K562 (cell line): ENCODE measurements around the gene IRF9. TPM values are rescaled to one million over a fixed set of nuclear protein-coding genes. Genes with fewer than 3 reads are reported as not detected.

Experiments
- ARNT ChIP-seq, 2 experiments: fragments of 450-650 bp; IDR thresholded peaks; 2 replicates each; pipeline ENCODE4 v1.6.1; 2016; ENCODE audit warnings: mild to moderate bottlenecking in 1 of 2
- FOXK2 ChIP-seq, 2 experiments: fragments of 450-650 bp; IDR thresholded peaks in 1 of 2; conservative IDR thresholded peaks in 1 of 2; 2 replicates each; pipeline ENCODE4 v1.6.1; 2016; ENCODE audit warnings: low read depth in 2 of 2, mild to moderate bottlenecking in 1 of 2
- FOXP1 ChIP-seq: sonication (generic); formaldehyde crosslinking; IDR thresholded peaks from 2 replicates; pipeline ENCODE4 v1.8.0; 2022; ENCODE audit warnings: mild to moderate bottlenecking, missing genetic modification reagents
- GATAD2A ChIP-seq: fragments of 450-650 bp; IDR thresholded peaks from 2 replicates; pipeline ENCODE4 v1.6.1; 2017
- HCFC1 ChIP-seq: IDR thresholded peaks from 2 replicates; pipeline ENCODE4 v1.6.1; 2012; ENCODE audit warnings: low read depth, low read length, improper control_type of control experiment
- KDM2B ChIP-seq: fragments of 250-450 bp; sonication (Bioruptor Pico); IDR thresholded peaks from 2 replicates; pipeline ENCODE4 v1.8.0; 2021; ENCODE audit warnings: mild to moderate bottlenecking, moderate library complexity
- MEIS2 ChIP-seq: fragments of 450-650 bp; IDR thresholded peaks from 2 replicates; pipeline ENCODE4 v1.6.1; 2014; ENCODE audit warnings: mild to moderate bottlenecking; ENCODE audit not compliant: partially characterized antibody
- PHB2 ChIP-seq: fragments of 450-650 bp; IDR thresholded peaks from 2 replicates; pipeline ENCODE4 v1.6.1; 2017; ENCODE audit warnings: low read depth
- POLR3A ChIP-seq: IDR thresholded peaks from 2 replicates; pipeline ENCODE4 v1.6.1; 2011; ENCODE audit warnings: borderline replicate concordance, mild to moderate bottlenecking, moderate library complexity; ENCODE audit not compliant: insufficient read length, insufficient read depth; ENCODE audit errors: extremely low read depth
- PRPF4 ChIP-seq: fragments of 200-400 bp; formaldehyde crosslinking; IDR thresholded peaks from one replicate; pipeline ENCODE4 v1.6.1; 2017; ENCODE audit warnings: low read length, low read depth, mild to moderate bottlenecking; ENCODE audit not compliant: insufficient read depth, poor library complexity, severe bottlenecking
- RFX1 ChIP-seq: fragments of 450-650 bp; IDR thresholded peaks from 2 replicates; pipeline ENCODE4 v1.6.1; 2016; ENCODE audit warnings: mild to moderate bottlenecking, moderate library complexity
- SMAD2 ChIP-seq: fragments of 150-350 bp; IDR thresholded peaks from 2 replicates; pipeline ENCODE4 v1.6.1; 2014; ENCODE audit warnings: low read depth, mild to moderate bottlenecking, low read length
- SMARCB1 ChIP-seq: IDR thresholded peaks from 2 replicates; pipeline ENCODE4 v1.6.1; 2011; ENCODE audit warnings: improper control_type of control experiment, low read depth; ENCODE audit not compliant: insufficient read length
- TAF15 ChIP-seq: fragments of 200-400 bp; formaldehyde crosslinking; IDR thresholded peaks from 2 replicates; pipeline ENCODE4 v1.6.1; 2017; ENCODE audit warnings: mild to moderate bottlenecking, low read depth, low read length, moderate library complexity
- TAF7 ChIP-seq: fragments of 450-650 bp; IDR thresholded peaks from 2 replicates; pipeline ENCODE4 v1.6.1; 2016; ENCODE audit warnings: missing genetic modification characterization, missing compliant biosample characterization
- TEAD1 ChIP-seq, 2 experiments: fragments of 450-650 bp in 1 of 2; sonication (generic) in 1 of 2; formaldehyde crosslinking; IDR thresholded peaks; 2 replicates each; pipeline versions ENCODE4 v1.4.0 to v1.8.0; 2020 to 2022; ENCODE audit warnings: mild to moderate bottlenecking in 2 of 2, missing genetic modification reagents in 1 of 2
- U2AF1 ChIP-seq: fragments of 200-400 bp; formaldehyde crosslinking; optimal IDR thresholded peaks from 2 replicates; pipeline ENCODE3; 2017; ENCODE audit warnings: mild to moderate bottlenecking, low read depth, low read length, moderate library complexity
- ZFP1 ChIP-seq: fragments of 450-650 bp; formaldehyde crosslinking; IDR thresholded peaks from 2 replicates; pipeline ENCODE4 v1.4.0; 2020; ENCODE audit warnings: mild to moderate bottlenecking, mixed read lengths
- ZNF766 ChIP-seq: fragments of 200-800 bp; sonication (Bioruptor generic); conservative IDR thresholded peaks from 2 replicates; pipeline ENCODE4 v1.6.1; 2016; ENCODE audit warnings: missing genetic modification characterization, missing compliant biosample characterization
- ZNF830 ChIP-seq: fragments of 250-450 bp; sonication (Bioruptor Pico); IDR thresholded peaks from 2 replicates; pipeline ENCODE4 v1.5.0; 2021; ENCODE audit warnings: mild to moderate bottlenecking
- ZSCAN32 ChIP-seq: fragments of 450-650 bp; formaldehyde crosslinking; IDR thresholded peaks from 2 replicates; pipeline ENCODE4 v1.4.0; 2020; ENCODE audit warnings: mild to moderate bottlenecking, moderate library complexity
- polyA plus RNA-seq, 8 experiments: library from polyadenylated mRNA; depleted of rRNA in 4 of 8; stranded (reverse) in 5 of 8; unstranded in 3 of 8; fragments of >200 nt; fragmentation: Nextera tagmentation in 2 of 8; fragmentation: Illumina TruSeq in 1 of 8; extraction: Ambion mirVana in 2 of 8; extraction: Trizol in 1 of 8; gene quantifications; 2 replicates each; pipeline versions ENCODE4 v1.2.1 to v1.2.3, GENCODE V29; 2011 to 2014; ENCODE audit warnings: inconsistent platforms in 1 of 8, missing spikeins in 1 of 8
- total RNA-seq, 7 experiments: library from RNA; depleted of rRNA in 6 of 7; stranded (reverse); fragments of >200 nt in 6 of 7; fragmentation: Illumina TruSeq in 2 of 7; extraction: Trizol in 2 of 7; gene quantifications; 2 replicates each; pipeline versions ENCODE4 v1.2.1 to v1.2.3, GENCODE V29; 2011 to 2021; ENCODE audit warnings: low replicate concordance in 1 of 7
- TF ChIP-seq, protein P1 (sequence below), 2 experiments: IDR thresholded peaks; 2 replicates each; pipeline ENCODE4 v1.6.1; 2012; ENCODE audit warnings: improper control_type of control experiment in 2 of 2, low read depth in 2 of 2, low read length in 2 of 2, borderline replicate concordance in 1 of 2
- TF ChIP-seq, protein P2 (sequence below): fragments of 200-800 bp; sonication (Bioruptor generic); IDR thresholded peaks from 2 replicates; pipeline ENCODE4 v1.6.1; 2017; ENCODE audit warnings: missing genetic modification characterization, missing compliant biosample characterization
- TF ChIP-seq, protein P3 (sequence below), 2 experiments: fragments of 450-650 bp in 1 of 2; sonication (generic) in 1 of 2; formaldehyde crosslinking in 1 of 2; IDR thresholded peaks in 1 of 2; conservative IDR thresholded peaks in 1 of 2; 2 replicates each; pipeline versions ENCODE4 v1.6.1 to v1.8.1; 2016 to 2023; ENCODE audit warnings: mild to moderate bottlenecking in 2 of 2, moderate library complexity in 2 of 2, inconsistent platforms in 1 of 2, missing genetic modification reagents in 1 of 2

Gene IRF9
- total and polyA plus RNA-seq, 9 of the 15 experiments (the other 6 are each of a cell fraction or from before 2014, with no cell fraction given), result 0.79 to 14.8 (median 6.1) TPM

DNA sequence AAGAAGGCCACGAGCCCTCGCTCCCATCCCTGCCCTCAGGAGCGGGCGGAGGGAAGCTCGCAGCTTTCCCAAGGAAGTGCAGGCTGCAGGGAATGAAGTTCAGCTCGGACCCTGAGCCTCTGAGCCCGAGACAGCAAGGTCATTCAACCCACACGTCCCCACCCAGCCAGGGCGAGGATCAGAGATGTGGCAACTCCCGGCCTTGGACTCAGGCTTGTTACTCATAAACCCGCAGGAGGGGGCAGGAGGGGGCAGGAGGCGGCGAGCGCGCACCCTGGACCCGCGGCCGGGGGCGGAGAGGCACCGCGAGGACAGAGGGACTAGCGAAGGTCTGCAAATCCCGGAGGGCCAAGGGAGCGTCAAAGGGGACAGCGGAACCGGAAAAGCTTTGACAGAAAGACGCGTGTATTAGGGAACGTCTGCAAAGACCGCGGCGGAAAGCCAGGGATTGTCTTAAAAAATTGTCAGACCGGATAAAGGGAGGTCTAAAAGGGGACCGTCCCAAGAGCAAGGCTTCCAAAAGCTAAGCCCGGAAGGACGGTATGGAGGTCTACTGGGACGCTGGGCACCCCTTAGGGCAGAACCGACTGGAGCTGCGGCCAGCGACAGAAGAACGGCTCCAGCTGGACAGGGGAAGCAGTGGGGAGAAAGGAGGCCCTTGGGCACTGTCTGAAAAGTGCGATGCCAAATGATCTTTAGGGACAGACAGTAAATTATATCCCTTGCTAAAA, 47.1 kb upstream of the IRF9 start (continued):
- TF ChIP-seq, protein P1, sequence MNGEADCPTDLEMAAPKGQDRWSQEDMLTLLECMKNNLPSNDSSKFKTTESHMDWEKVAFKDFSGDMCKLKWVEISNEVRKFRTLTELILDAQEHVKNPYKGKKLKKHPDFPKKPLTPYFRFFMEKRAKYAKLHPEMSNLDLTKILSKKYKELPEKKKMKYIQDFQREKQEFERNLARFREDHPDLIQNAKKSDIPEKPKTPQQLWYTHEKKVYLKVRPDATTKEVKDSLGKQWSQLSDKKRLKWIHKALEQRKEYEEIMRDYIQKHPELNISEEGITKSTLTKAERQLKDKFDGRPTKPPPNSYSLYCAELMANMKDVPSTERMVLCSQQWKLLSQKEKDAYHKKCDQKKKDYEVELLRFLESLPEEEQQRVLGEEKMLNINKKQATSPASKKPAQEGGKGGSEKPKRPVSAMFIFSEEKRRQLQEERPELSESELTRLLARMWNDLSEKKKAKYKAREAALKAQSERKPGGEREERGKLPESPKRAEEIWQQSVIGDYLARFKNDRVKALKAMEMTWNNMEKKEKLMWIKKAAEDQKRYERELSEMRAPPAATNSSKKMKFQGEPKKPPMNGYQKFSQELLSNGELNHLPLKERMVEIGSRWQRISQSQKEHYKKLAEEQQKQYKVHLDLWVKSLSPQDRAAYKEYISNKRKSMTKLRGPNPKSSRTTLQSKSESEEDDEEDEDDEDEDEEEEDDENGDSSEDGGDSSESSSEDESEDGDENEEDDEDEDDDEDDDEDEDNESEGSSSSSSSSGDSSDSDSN (IDR thresholded peaks at IDR 0.05; ENCODE audit: borderline replicate concordance in 1 of 2, low read depth in 2 of 2, low read length in 2 of 2), result peak in 1 of 2 experiments; percentile 46; a peak in 1 of 4 replicates
- TF ChIP-seq TAF15 (no peak), FOXP1 (no peak), POLR3A (no peak), SMARCB1 (no peak), TAF7 (tag) (peak; percentile 28; the same call in 1 of the 2 replicates), KDM2B (CRISPR knock-in tag) (0 out of 2 replicates have a peak, but pooled peaks have one; percentile 33), GATAD2A (no peak), ZSCAN32 (CRISPR knock-in tag) (0 out of 2 replicates have a peak, but pooled peaks have one; percentile 23), RFX1 (no peak), HCFC1 (0 out of 2 replicates have a peak, but pooled peaks have one; percentile 5), U2AF1 (no peak), PHB2 (no peak), ZNF830 (CRISPR knock-in tag) (no peak), FOXK2 (conservative IDR thresholded peaks at IDR 0.05 in 1 of 2, IDR thresholded peaks at IDR 0.05 in 1 of 2; ENCODE audit: low read depth in 2 of 2) (peak; percentile 43 to 50; a peak in 2 of 4 replicates), TEAD1 (CRISPR knock-in tag; IDR thresholded peaks at IDR 0.05) (peak in 1 of 2 experiments; percentile 10; a peak in 1 of 4 replicates), ARNT (IDR thresholded peaks at IDR 0.05) (peak in 1 of 2 experiments; percentile 66; a peak in 1 of 4 replicates), ZNF766 (CRISPR knock-in tag) (peak; percentile 46; the same call in 1 of the 2 replicates), MEIS2 (no peak), SMAD2 (no peak), ZFP1 (CRISPR knock-in tag) (peak; percentile 86), PRPF4 (no peak)
- TF ChIP-seq, protein P2, sequence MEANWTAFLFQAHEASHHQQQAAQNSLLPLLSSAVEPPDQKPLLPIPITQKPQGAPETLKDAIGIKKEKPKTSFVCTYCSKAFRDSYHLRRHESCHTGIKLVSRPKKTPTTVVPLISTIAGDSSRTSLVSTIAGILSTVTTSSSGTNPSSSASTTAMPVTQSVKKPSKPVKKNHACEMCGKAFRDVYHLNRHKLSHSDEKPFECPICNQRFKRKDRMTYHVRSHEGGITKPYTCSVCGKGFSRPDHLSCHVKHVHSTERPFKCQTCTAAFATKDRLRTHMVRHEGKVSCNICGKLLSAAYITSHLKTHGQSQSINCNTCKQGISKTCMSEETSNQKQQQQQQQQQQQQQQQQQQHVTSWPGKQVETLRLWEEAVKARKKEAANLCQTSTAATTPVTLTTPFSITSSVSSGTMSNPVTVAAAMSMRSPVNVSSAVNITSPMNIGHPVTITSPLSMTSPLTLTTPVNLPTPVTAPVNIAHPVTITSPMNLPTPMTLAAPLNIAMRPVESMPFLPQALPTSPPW (CRISPR knock-in tag), result peak; percentile 78
- TF ChIP-seq, protein P3, sequence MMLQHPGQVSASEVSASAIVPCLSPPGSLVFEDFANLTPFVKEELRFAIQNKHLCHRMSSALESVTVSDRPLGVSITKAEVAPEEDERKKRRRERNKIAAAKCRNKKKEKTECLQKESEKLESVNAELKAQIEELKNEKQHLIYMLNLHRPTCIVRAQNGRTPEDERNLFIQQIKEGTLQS (IDR thresholded peaks at IDR 0.05), result peak; percentile 45; the same call in 1 of the 2 replicates
- TF ChIP-seq, protein P3 (CRISPR knock-in tag; conservative IDR thresholded peaks at IDR 0.05), result no peak
